ENCODE data around the gene KIF21B. TPM values are rescaled to one million over a fixed set of nuclear protein-coding genes. Genes with fewer than 3 reads are reported as not detected.

The KIF21B gene
- total and polyA plus RNA-seq, 2 experiments from 2014 or later, result 0.29 to 3.5 TPM

GRCh38 chr1:201048521-201048920 lies 25.0 kb upstream of the KIF21B start:
- DNase-seq (ENCODE audit: low read depth in 1 of 2, low spot score in 1 of 2), result no peak
- H3K4me1 ChIP-seq (ENCODE audit: low read depth), result peaks cover 6% of the 10 kb centered on the region
- no peaks in the 10 kb centered on the region for H3K9me3 ChIP-seq (ENCODE audit: low read depth)
- no peak overlapping the region for H3K27ac ChIP-seq
- no peak overlapping the region for H3K4me3 ChIP-seq
- TF ChIP-seq, protein P1, sequence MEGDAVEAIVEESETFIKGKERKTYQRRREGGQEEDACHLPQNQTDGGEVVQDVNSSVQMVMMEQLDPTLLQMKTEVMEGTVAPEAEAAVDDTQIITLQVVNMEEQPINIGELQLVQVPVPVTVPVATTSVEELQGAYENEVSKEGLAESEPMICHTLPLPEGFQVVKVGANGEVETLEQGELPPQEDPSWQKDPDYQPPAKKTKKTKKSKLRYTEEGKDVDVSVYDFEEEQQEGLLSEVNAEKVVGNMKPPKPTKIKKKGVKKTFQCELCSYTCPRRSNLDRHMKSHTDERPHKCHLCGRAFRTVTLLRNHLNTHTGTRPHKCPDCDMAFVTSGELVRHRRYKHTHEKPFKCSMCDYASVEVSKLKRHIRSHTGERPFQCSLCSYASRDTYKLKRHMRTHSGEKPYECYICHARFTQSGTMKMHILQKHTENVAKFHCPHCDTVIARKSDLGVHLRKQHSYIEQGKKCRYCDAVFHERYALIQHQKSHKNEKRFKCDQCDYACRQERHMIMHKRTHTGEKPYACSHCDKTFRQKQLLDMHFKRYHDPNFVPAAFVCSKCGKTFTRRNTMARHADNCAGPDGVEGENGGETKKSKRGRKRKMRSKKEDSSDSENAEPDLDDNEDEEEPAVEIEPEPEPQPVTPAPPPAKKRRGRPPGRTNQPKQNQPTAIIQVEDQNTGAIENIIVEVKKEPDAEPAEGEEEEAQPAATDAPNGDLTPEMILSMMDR (IDR thresholded peaks at IDR 0.05; ENCODE audit: low read depth, low read length), result no peak
- no peaks in the 10 kb centered on the region for H3K36me3 ChIP-seq
- no peaks in the 10 kb centered on the region for H3K27me3 ChIP-seq

- no peaks in the 10 kb centered on the region for H3K27me3 ChIP-seq
- DNase-seq (ENCODE audit: low read depth in 1 of 2, low spot score in 1 of 2), result no peak
- no peak overlapping the region for H3K27ac ChIP-seq
- TF ChIP-seq, protein P1 (IDR thresholded peaks at IDR 0.05; ENCODE audit: low read depth, low read length), result no peak
- no peak overlapping the region for H3K4me3 ChIP-seq
- no peaks in the 10 kb centered on the region for H3K9me3 ChIP-seq (ENCODE audit: low read depth)
- no peaks in the 10 kb centered on the region for H3K4me1 ChIP-seq (ENCODE audit: low read depth)
- H3K36me3 ChIP-seq, result no peaks in the 10 kb centered on the region
Measured at GRCh38 chr1:201044119-201044518, 20.6 kb upstream of the KIF21B start.

DNA sequence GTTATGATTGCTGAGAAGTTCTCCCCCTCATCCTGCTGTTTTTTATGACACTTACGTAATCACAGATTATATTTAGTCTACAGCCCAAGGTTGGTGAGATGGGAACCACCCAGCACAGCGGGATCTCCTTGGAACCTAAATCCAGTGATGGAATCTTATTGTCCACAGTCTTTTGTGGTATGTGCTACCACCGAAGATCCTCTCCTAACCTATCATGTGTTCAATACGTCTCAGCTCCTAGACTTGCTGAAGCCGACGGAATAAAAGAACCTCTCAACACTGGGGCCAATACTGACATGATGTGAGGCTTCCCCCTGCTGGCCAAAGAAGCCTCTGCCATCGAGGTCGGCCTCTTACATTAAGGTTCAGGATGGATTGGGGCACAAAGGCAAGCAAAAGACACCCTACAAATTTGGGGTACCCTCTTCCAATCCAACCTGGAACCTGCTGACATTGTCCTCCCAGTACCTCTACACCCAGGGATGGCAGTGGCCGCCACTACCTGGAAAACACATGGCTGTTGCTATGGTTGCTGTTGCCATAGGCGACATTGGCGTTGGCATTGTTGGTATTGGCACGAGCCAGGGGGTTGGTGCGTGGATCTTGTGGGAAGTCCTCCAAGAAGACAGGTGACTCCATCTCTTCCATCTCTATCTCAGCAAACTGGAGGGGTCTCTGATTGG lies 19.4 kb upstream of the KIF21B start:
- Histone ChIP-seq H3K27me3 (no peaks in the 10 kb centered on the region), H3K4me3 (no peak overlapping the region), H3K4me1 (ENCODE audit: low read depth) (no peaks in the 10 kb centered on the region), H3K27ac (no peak overlapping the region), H3K9me3 (ENCODE audit: low read depth) (no peaks in the 10 kb centered on the region), H3K36me3 (no peaks in the 10 kb centered on the region)
- DNase-seq (ENCODE audit: low read depth in 1 of 2, low spot score in 1 of 2), result peak; percentile 74 to 86
- TF ChIP-seq, protein P1 (IDR thresholded peaks at IDR 0.05; ENCODE audit: low read depth, low read length), result peak; percentile 93

- Histone ChIP-seq H3K4me1 (ENCODE audit: low read depth) (no peaks in the 10 kb centered on the region), H3K36me3 (no peaks in the 10 kb centered on the region), H3K9me3 (ENCODE audit: low read depth) (no peaks in the 10 kb centered on the region), H3K27ac (no peak overlapping the region), H3K4me3 (no peak overlapping the region), H3K27me3 (no peaks in the 10 kb centered on the region)
- no peak for DNase-seq (ENCODE audit: low read depth in 1 of 2, low spot score in 1 of 2)
- TF ChIP-seq, protein P1 (IDR thresholded peaks at IDR 0.05; ENCODE audit: low read depth, low read length), result no peak
Measured at GRCh38 chr1:201041011-201041410, 17.5 kb upstream of the KIF21B start.

GRCh38 chr1:201039876-201040275 lies 16.4 kb upstream of the KIF21B start:
- no peak overlapping the region for H3K27ac ChIP-seq
- H3K4me3 ChIP-seq, result no peak overlapping the region
- no peak for DNase-seq (ENCODE audit: low read depth in 1 of 2, low spot score in 1 of 2)
- H3K36me3 ChIP-seq, result no peaks in the 10 kb centered on the region
- TF ChIP-seq, protein P1 (IDR thresholded peaks at IDR 0.05; ENCODE audit: low read depth, low read length), result no peak
- H3K27me3 ChIP-seq, result no peaks in the 10 kb centered on the region
- H3K9me3 ChIP-seq (ENCODE audit: low read depth), result no peaks in the 10 kb centered on the region
- no peaks in the 10 kb centered on the region for H3K4me1 ChIP-seq (ENCODE audit: low read depth)

All from cardiac muscle cell (in vitro differentiated cells and primary cell).